Activated T-helper 2 cell treated with anti-CD3 and anti-CD28 coated beads, Interferon-gamma antibody, Interleukin-2, Interleukin-4, amounts not matched to agents 10 μg/mL and 5 μg/mL and 100 μg/mL, durations not matched to agents 14 hours and 24 hours and 36 hours (primary cell): ENCODE results near the gene BBS9. TPM values are rescaled to one million over a fixed set of nuclear protein-coding genes. Genes with fewer than 3 reads are reported as not detected.
"Not testable (repeated sequence)": the region's sequence is repeated elsewhere in the genome, so short reads cannot be mapped to it uniquely, and the experiment has no call there.

Source experiments
- DNase-seq: peaks from one replicate; pipeline ENCODE4 v3.0.0; 2021; ENCODE audit warnings: low spot score
- H3K27ac Mint-ChIP-seq: one replicate; pipeline ENCODE4 v1.8.0; 2021; ENCODE audit warnings: mixed read lengths
- H3K27me3 Mint-ChIP-seq: one replicate; pipeline ENCODE4 v1.8.0; 2021; ENCODE audit warnings: low read depth, mixed read lengths
- H3K36me3 Mint-ChIP-seq: one replicate; pipeline ENCODE4 v1.8.0; 2021; ENCODE audit warnings: low read depth, mixed read lengths
- H3K4me1 Mint-ChIP-seq: one replicate; pipeline ENCODE4 v1.8.0; 2021; ENCODE audit warnings: low read depth, mixed read lengths
- H3K4me3 Mint-ChIP-seq: one replicate; pipeline ENCODE4 v1.8.0; 2021; ENCODE audit warnings: low read depth, mild to moderate bottlenecking, moderate library complexity, mixed read lengths
- H3K9me3 Mint-ChIP-seq: one replicate; pipeline ENCODE4 v1.8.0; 2021; ENCODE audit warnings: mixed read lengths
- intact Hi-C: fragments of 100-400 bp; cut with micrococcal nuclease; formaldehyde crosslinking; loops from one replicate; pipeline ENCODE4 v1.15.1; 2023
- total RNA-seq: library from RNA; stranded (reverse); gene quantifications from 2 replicates; pipeline ENCODE4 v1.2.3, GENCODE V29; 2022

Gene BBS9
- total RNA-seq, 1 donor from 2014 or later = 6.8 TPM

GRCh38 chr7:33517191-33517590 lies 387.8 kb downstream of the BBS9 start:
- Mint-ChIP-seq H3K27ac (no peak overlapping the region), H3K9me3 (no peaks in the 10 kb centered on the region), H3K27me3 (no peaks in the 10 kb centered on the region), H3K4me1 (no peaks in the 10 kb centered on the region), H3K4me3 (no peak overlapping the region), H3K36me3 (no peaks in the 10 kb centered on the region)
- DNase-seq = no peak
- intact Hi-C loops = no loop called here

GRCh38 chr7:33527008-33527407 lies 397.6 kb downstream of the BBS9 start:
- H3K27me3 Mint-ChIP-seq, DNase-seq, H3K36me3 Mint-ChIP-seq, H3K4me3 Mint-ChIP-seq, H3K9me3 Mint-ChIP-seq, H3K27ac Mint-ChIP-seq, H3K4me1 Mint-ChIP-seq, intact Hi-C loops: not testable (repeated sequence)

- H3K4me3 Mint-ChIP-seq, H3K36me3 Mint-ChIP-seq, DNase-seq, H3K4me1 Mint-ChIP-seq, H3K27ac Mint-ChIP-seq, H3K27me3 Mint-ChIP-seq, H3K9me3 Mint-ChIP-seq, intact Hi-C loops: not testable (repeated sequence)
These were observed 398.2 kb downstream of the BBS9 start for GRCh38 chr7:33527613-33528012.

- Mint-ChIP-seq H3K4me1 (no peaks in the 10 kb centered on the region), H3K36me3 (no peaks in the 10 kb centered on the region), H3K4me3 (no peak overlapping the region), H3K27ac (no peak overlapping the region), H3K27me3 (no peaks in the 10 kb centered on the region), H3K9me3 (no peaks in the 10 kb centered on the region)
- intact Hi-C loops = no loop called here
- no peak for DNase-seq
These were observed 399.7 kb downstream of the BBS9 start for GRCh38 chr7:33529070-33529469.

- no peak for DNase-seq
- intact Hi-C loops = no loop called here
- H3K4me3 Mint-ChIP-seq = no peak overlapping the region
- H3K4me1 Mint-ChIP-seq = no peaks in the 10 kb centered on the region
- no peaks in the 10 kb centered on the region for H3K36me3 Mint-ChIP-seq
- H3K27me3 Mint-ChIP-seq = no peaks in the 10 kb centered on the region
- H3K9me3 Mint-ChIP-seq = no peaks in the 10 kb centered on the region
- no peak overlapping the region for H3K27ac Mint-ChIP-seq
These were observed 401.3 kb downstream of the BBS9 start for GRCh38 chr7:33530664-33531063.

- no peak overlapping the region for H3K4me3 Mint-ChIP-seq
- intact Hi-C loops = no loop called here
- no peaks in the 10 kb centered on the region for H3K9me3 Mint-ChIP-seq
- H3K4me1 Mint-ChIP-seq = no peaks in the 10 kb centered on the region
- no peaks in the 10 kb centered on the region for H3K36me3 Mint-ChIP-seq
- H3K27me3 Mint-ChIP-seq = no peaks in the 10 kb centered on the region
- DNase-seq = no peak
- no peak overlapping the region for H3K27ac Mint-ChIP-seq
These were observed 402.5 kb downstream of the BBS9 start for GRCh38 chr7:33531888-33532287.

GRCh38 chr7:33534833-33535232 lies 405.5 kb downstream of the BBS9 start:
- Mint-ChIP-seq H3K4me1 (no peaks in the 10 kb centered on the region), H3K36me3 (no peaks in the 10 kb centered on the region), H3K4me3 (no peak overlapping the region), H3K27me3 (no peaks in the 10 kb centered on the region), H3K9me3 (peaks cover 17% of the 10 kb centered on the region), H3K27ac (no peak overlapping the region)
- DNase-seq = no peak
- intact Hi-C loops = no loop called here

- H3K27me3 Mint-ChIP-seq = no peaks in the 10 kb centered on the region
- no peak overlapping the region for H3K4me3 Mint-ChIP-seq
- no peaks in the 10 kb centered on the region for H3K36me3 Mint-ChIP-seq
These were observed 406.6 kb downstream of the BBS9 start for GRCh38 chr7:33535989-33536388.

GRCh38 chr7:33536398-33537103 lies 407.2 kb downstream of the BBS9 start:
- Mint-ChIP-seq H3K4me1 (no peaks in the 10 kb centered on the region), H3K9me3 (peaks cover 30% of the 10 kb centered on the region), H3K27me3 (no peaks in the 10 kb centered on the region), H3K4me3 (no peak overlapping the region), H3K27ac (no peak overlapping the region), H3K36me3 (no peaks in the 10 kb centered on the region)
- no peak for DNase-seq
- intact Hi-C loops = no loop called here

More at GRCh38 chr7:33535989-33536388, 406.6 kb downstream of the BBS9 start:
- peaks cover 26% of the 10 kb centered on the region for H3K9me3 Mint-ChIP-seq
- DNase-seq = no peak
- no peaks in the 10 kb centered on the region for H3K4me1 Mint-ChIP-seq
- intact Hi-C loops = no loop called here
- no peak overlapping the region for H3K27ac Mint-ChIP-seq

- no peak overlapping the region for H3K27ac Mint-ChIP-seq
These were observed 407.7 kb downstream of the BBS9 start for GRCh38 chr7:33537104-33537477.

GRCh38 chr7:33539198-33539597 lies 409.8 kb downstream of the BBS9 start:
- no peaks in the 10 kb centered on the region for H3K36me3 Mint-ChIP-seq

More at GRCh38 chr7:33537104-33537477, 407.7 kb downstream of the BBS9 start:
- intact Hi-C loops = no loop called here
- no peak for DNase-seq
- no peak overlapping the region for H3K4me3 Mint-ChIP-seq
- H3K27me3 Mint-ChIP-seq = no peaks in the 10 kb centered on the region
- no peaks in the 10 kb centered on the region for H3K36me3 Mint-ChIP-seq
- H3K4me1 Mint-ChIP-seq = no peaks in the 10 kb centered on the region
- peaks cover 30% of the 10 kb centered on the region for H3K9me3 Mint-ChIP-seq

GRCh38 chr7:33539659-33540400 lies 410.5 kb downstream of the BBS9 start:
- H3K9me3 Mint-ChIP-seq = peaks cover 37% of the 10 kb centered on the region

More at GRCh38 chr7:33539198-33539597, 409.8 kb downstream of the BBS9 start:
- Mint-ChIP-seq H3K9me3 (peaks cover 34% of the 10 kb centered on the region), H3K27me3 (no peaks in the 10 kb centered on the region), H3K27ac (no peak overlapping the region), H3K4me1 (no peaks in the 10 kb centered on the region), H3K4me3 (no peak overlapping the region)
- no peak for DNase-seq
- intact Hi-C loops = no loop called here

GRCh38 chr7:33547880-33548279 lies 418.5 kb downstream of the BBS9 start:
- intact Hi-C loops = no loop called here
- no peak overlapping the region for H3K4me3 Mint-ChIP-seq
- DNase-seq = no peak
- H3K4me1 Mint-ChIP-seq = no peaks in the 10 kb centered on the region
- peaks cover 7% of the 10 kb centered on the region for H3K9me3 Mint-ChIP-seq
- H3K27ac Mint-ChIP-seq = no peak overlapping the region
- H3K27me3 Mint-ChIP-seq = no peaks in the 10 kb centered on the region
- no peaks in the 10 kb centered on the region for H3K36me3 Mint-ChIP-seq

More at GRCh38 chr7:33539659-33540400, 410.5 kb downstream of the BBS9 start:
- intact Hi-C loops = no loop called here
- DNase-seq = no peak
- Mint-ChIP-seq H3K4me1 (no peaks in the 10 kb centered on the region), H3K27ac (no peak overlapping the region), H3K4me3 (no peak overlapping the region), H3K27me3 (no peaks in the 10 kb centered on the region), H3K36me3 (no peaks in the 10 kb centered on the region)
